HepG2 (cell line): ENCODE results near the gene DIPK1A.

Source experiments
- CTCF ChIP-seq: sonication (generic); formaldehyde crosslinking; IDR thresholded peaks from 2 replicates; pipeline ENCODE4 v1.5.0; 2020; ENCODE audit warnings: mild to moderate bottlenecking, missing genetic modification reagents, moderate library complexity
- ZNF232 ChIP-seq: sonication (generic); formaldehyde crosslinking; IDR thresholded peaks from 2 replicates; pipeline ENCODE4 v1.4.0; 2020; ENCODE audit warnings: missing genetic modification reagents, borderline replicate concordance

GRCh38 chr1:93000291-93000690 is 39.0 kb upstream of the DIPK1A start:
- TF ChIP-seq CTCF (CRISPR knock-in tag) = no peak
- no peak for TF ChIP-seq ZNF232
